Mucosa of descending colon (tissue), 3 donors: ENCODE results near the gene ADGRB2. TPM values are rescaled to one million over a fixed set of nuclear protein-coding genes. Genes with fewer than 3 reads are reported as not detected.

Experiments
- ATAC-seq: fragments of 200-7000 bp; cut with Tn5 transposase; one replicate; pipeline ENCODE4 v1.9.1; 2020; ENCODE audit warnings: mild to moderate bottlenecking, moderate library complexity
- DNase-seq, 3 donors: peaks; one replicate each; pipeline ENCODE4 v3.0.0-alpha.2; 2020
- H3K36me3 ChIP-seq: fragments of 200-600 bp; one replicate; pipeline ENCODE4 v1.8.0; 2021; ENCODE audit warnings: low read depth, mild to moderate bottlenecking
- H3K4me1 ChIP-seq: fragments of 200-600 bp; one replicate; pipeline ENCODE4 v1.8.0; 2021; ENCODE audit warnings: low read depth, mild to moderate bottlenecking
- H3K4me3 ChIP-seq: fragments of 200-600 bp; one replicate; pipeline ENCODE4 v1.8.0; 2021; ENCODE audit warnings: mild to moderate bottlenecking
- H3K9me3 ChIP-seq: fragments of 200-600 bp; one replicate; pipeline ENCODE4 v1.8.0; 2021; ENCODE audit warnings: mild to moderate bottlenecking
- CTCF ChIP-seq: fragments of 200-600 bp; IDR thresholded peaks from one replicate; pipeline ENCODE4 v1.8.0; 2022; ENCODE audit warnings: antibody characterized with exemption, mild to moderate bottlenecking
- intact Hi-C, 2 donors: fragments of 100-400 bp; cut with DNase I in 1 of 2; cut with micrococcal nuclease in 1 of 2; formaldehyde crosslinking; loops; one replicate each; pipeline versions ENCODE4 v1.11.0 to v1.11.1; 2022; cut with DNase I, micrococcal nuclease
- total RNA-seq, 3 donors: library from RNA; stranded (reverse); fragmentation: NEBNext Ultra II Directional in 2 of 3; extraction: Animal tissue kit (Norgen Biotek cat#: 25700) in 2 of 3; gene quantifications; one replicate each; pipeline versions ENCODE4 v1.2.1 to v1.2.4, GENCODE V29; 2021 to 2023
- donor health status: DM: no; HTN: no; CAD: no; lungs with moderate emphysema.
- donor health status: DM: no; HTN: no; CAD: no.
- donor health status: DM: no; HTN: yes; CAD: no.

Gene ADGRB2
- total RNA-seq, 3 donors from 2014 or later, result 0.55 to 3.8 (median 0.65) TPM

GRCh38 chr1:31693231-31693630 lies 70.9 kb downstream of the ADGRB2 start:
- Histone ChIP-seq H3K36me3 (no peaks in the 10 kb centered on the region), H3K9me3 (no peaks in the 10 kb centered on the region), H3K4me1 (no peaks in the 10 kb centered on the region), H3K4me3 (no peak overlapping the region)
- intact Hi-C loops, result no loop called here
- no peak for TF ChIP-seq CTCF
- ATAC-seq, result no peak
- DNase-seq, result no peak

- H3K36me3 ChIP-seq, result no peaks in the 10 kb centered on the region
- intact Hi-C loops, result no loop called here
- no peak for TF ChIP-seq CTCF
Measured at GRCh38 chr1:31691951-31692350, 72.2 kb downstream of the ADGRB2 start.

GRCh38 chr1:31691446-31691845 lies 72.7 kb downstream of the ADGRB2 start:
- H3K4me3 ChIP-seq, result no peak overlapping the region
- no peaks in the 10 kb centered on the region for H3K4me1 ChIP-seq
- intact Hi-C loops, result no loop called here
- DNase-seq (no peak), ATAC-seq (no peak)
- H3K9me3 ChIP-seq, result no peaks in the 10 kb centered on the region
- TF ChIP-seq CTCF, result no peak
- H3K36me3 ChIP-seq, result no peaks in the 10 kb centered on the region

More at GRCh38 chr1:31691951-31692350, 72.2 kb downstream of the ADGRB2 start:
- Histone ChIP-seq H3K4me3 (no peak overlapping the region), H3K4me1 (no peaks in the 10 kb centered on the region), H3K9me3 (no peaks in the 10 kb centered on the region)
- ATAC-seq, result no peak
- no peak for DNase-seq

- DNase-seq (no peak), ATAC-seq (no peak)
- no peaks in the 10 kb centered on the region for H3K36me3 ChIP-seq
- no peaks in the 10 kb centered on the region for H3K9me3 ChIP-seq
- no peaks in the 10 kb centered on the region for H3K4me1 ChIP-seq
- no peak for TF ChIP-seq CTCF
- intact Hi-C loops, result no loop called here
- H3K4me3 ChIP-seq, result no peak overlapping the region
Measured at GRCh38 chr1:31690921-31691320, 73.2 kb downstream of the ADGRB2 start.

- ATAC-seq, result no peak
- Histone ChIP-seq H3K36me3 (no peaks in the 10 kb centered on the region), H3K4me3 (no peak overlapping the region), H3K4me1 (no peaks in the 10 kb centered on the region), H3K9me3 (no peaks in the 10 kb centered on the region)
- DNase-seq, result no peak
- TF ChIP-seq CTCF, result no peak
- intact Hi-C loops, result no loop called here
Measured at GRCh38 chr1:31689854-31690253, 74.3 kb downstream of the ADGRB2 start.

GRCh38 chr1:31689379-31689778 lies 74.8 kb downstream of the ADGRB2 start:
- no peak for TF ChIP-seq CTCF
- Histone ChIP-seq H3K4me1 (no peaks in the 10 kb centered on the region), H3K4me3 (no peak overlapping the region), H3K9me3 (no peaks in the 10 kb centered on the region), H3K36me3 (no peaks in the 10 kb centered on the region)
- no peak for ATAC-seq
- no peak for DNase-seq
- intact Hi-C loops, result no loop called here
